Measurements from ENCODE around the gene PTPN12. TPM values are rescaled to one million over a fixed set of nuclear protein-coding genes. Genes with fewer than 3 reads are reported as not detected.
"Not testable (repeated sequence)": the region's sequence is repeated elsewhere in the genome, so short reads cannot be mapped to it uniquely, and the experiment has no call there.

PTPN12 gene
- total RNA-seq, 1 experiment from 2014 or later: 59.7 TPM

GRCh38 chr7:77579797-77580196 is 42.7 kb downstream of the PTPN12 start:
- no peak for DNase-seq (ENCODE audit: low read depth)

GRCh38 chr7:77580762-77581350 is 43.8 kb downstream of the PTPN12 start:
- no peak for DNase-seq (ENCODE audit: low read depth)

GRCh38 chr7:77587272-77587671 is 50.2 kb downstream of the PTPN12 start:
- DNase-seq (ENCODE audit: low read depth): no peak

- no peak for DNase-seq (ENCODE audit: low read depth)
These were observed 63.9 kb downstream of the PTPN12 start for GRCh38 chr7:77600952-77601351.

GRCh38 chr7:77606562-77606961 is 69.5 kb downstream of the PTPN12 start:
- peak; percentile 7 for DNase-seq (ENCODE audit: low read depth)

- no peak for DNase-seq (ENCODE audit: low read depth)
These were observed 82.2 kb downstream of the PTPN12 start for GRCh38 chr7:77619314-77619713.

- no peak for DNase-seq (ENCODE audit: low read depth)
These were observed 89.7 kb downstream of the PTPN12 start for GRCh38 chr7:77626586-77627308.

- DNase-seq (ENCODE audit: low read depth): peak; percentile 30
These were observed 90.2 kb downstream of the PTPN12 start for GRCh38 chr7:77627309-77627676.

- no peak for DNase-seq (ENCODE audit: low read depth)
These were observed 92.7 kb downstream of the PTPN12 start for GRCh38 chr7:77629797-77630196.

- DNase-seq (ENCODE audit: low read depth): no peak
These were observed 94.7 kb downstream of the PTPN12 start for GRCh38 chr7:77631820-77632219.

- no peak for DNase-seq (ENCODE audit: low read depth)
These were observed 107.7 kb downstream of the PTPN12 start for GRCh38 chr7:77644774-77645173.

- no peak for DNase-seq (ENCODE audit: low read depth)
These were observed 111.7 kb downstream of the PTPN12 start for GRCh38 chr7:77648742-77649338.

- no peak for DNase-seq (ENCODE audit: low read depth)
These were observed 112.7 kb downstream of the PTPN12 start for GRCh38 chr7:77649716-77650349.

GRCh38 chr7:77651575-77652162 is 114.6 kb downstream of the PTPN12 start:
- peak; percentile 46 for DNase-seq (ENCODE audit: low read depth)

- not testable (repeated sequence) for DNase-seq (ENCODE audit: low read depth)
These were observed 115.7 kb downstream of the PTPN12 start for GRCh38 chr7:77652826-77653225.

GRCh38 chr7:77653572-77653971 is 116.5 kb downstream of the PTPN12 start:
- DNase-seq (ENCODE audit: low read depth): no peak

GRCh38 chr7:77655356-77655755 is 118.3 kb downstream of the PTPN12 start:
- DNase-seq (ENCODE audit: low read depth): no peak

GRCh38 chr7:77655836-77656455 is 118.9 kb downstream of the PTPN12 start:
- DNase-seq (ENCODE audit: low read depth): peak; percentile 73

GRCh38 chr7:77657427-77658224 is 120.5 kb downstream of the PTPN12 start:
- peak; percentile 66 for DNase-seq (ENCODE audit: low read depth)

GRCh38 chr7:77658928-77659327 is 121.8 kb downstream of the PTPN12 start:
- DNase-seq (ENCODE audit: low read depth): no peak

- no peak for DNase-seq (ENCODE audit: low read depth)
These were observed 124.7 kb downstream of the PTPN12 start for GRCh38 chr7:77661816-77662215.

Measured in M059J (cell line).